Upper lobe of right lung (tissue), 1 donor: ENCODE measurements around the gene TBC1D12. TPM values are rescaled to one million over a fixed set of nuclear protein-coding genes. Genes with fewer than 3 reads are reported as not detected.

ENCODE experiments used
- ATAC-seq: fragments of 200-7000 bp; cut with Tn5 transposase; one replicate; pipeline ENCODE4 v1.9.1; 2020; ENCODE audit warnings: mild to moderate bottlenecking, moderate library complexity
- DNase-seq: peaks from one replicate; pipeline ENCODE4 v3.0.0-alpha.2; 2020
- H3K27ac ChIP-seq: fragments of 200-600 bp; one replicate; pipeline ENCODE4 v1.8.0; 2022
- H3K27me3 ChIP-seq: fragments of 200-600 bp; one replicate; pipeline ENCODE4 v1.8.0; 2022; ENCODE audit warnings: mild to moderate bottlenecking
- H3K36me3 ChIP-seq: fragments of 200-600 bp; one replicate; pipeline ENCODE4 v1.8.0; 2022
- H3K4me1 ChIP-seq: fragments of 200-600 bp; one replicate; pipeline ENCODE4 v1.8.0; 2022
- H3K4me3 ChIP-seq: fragments of 200-600 bp; one replicate; pipeline ENCODE4 v1.8.0; 2022; ENCODE audit warnings: mild to moderate bottlenecking
- H3K9me3 ChIP-seq: fragments of 200-600 bp; one replicate; pipeline ENCODE4 v1.8.0; 2022
- intact Hi-C: fragments of 100-400 bp; cut with DNase I; formaldehyde crosslinking; loops from one replicate; pipeline ENCODE4 v1.11.0; 2022
- total RNA-seq: library from RNA; stranded (reverse); fragmentation: NEBNext Ultra II Directional; extraction: Animal tissue kit (Norgen Biotek cat#: 25700); gene quantifications from one replicate; pipeline ENCODE4 v1.2.1, GENCODE V29; 2021
- TF ChIP-seq, protein P1 (sequence below): fragments of 200-600 bp; IDR thresholded peaks from one replicate; pipeline ENCODE4 v1.8.0; 2022; ENCODE audit warnings: antibody characterized with exemption
- donor health status: DM: no; HTN: yes; CAD: no; lungs with severe emphysema.

The TBC1D12 gene
- total RNA-seq, 1 donor from 2014 or later: 11.1 TPM

DNA sequence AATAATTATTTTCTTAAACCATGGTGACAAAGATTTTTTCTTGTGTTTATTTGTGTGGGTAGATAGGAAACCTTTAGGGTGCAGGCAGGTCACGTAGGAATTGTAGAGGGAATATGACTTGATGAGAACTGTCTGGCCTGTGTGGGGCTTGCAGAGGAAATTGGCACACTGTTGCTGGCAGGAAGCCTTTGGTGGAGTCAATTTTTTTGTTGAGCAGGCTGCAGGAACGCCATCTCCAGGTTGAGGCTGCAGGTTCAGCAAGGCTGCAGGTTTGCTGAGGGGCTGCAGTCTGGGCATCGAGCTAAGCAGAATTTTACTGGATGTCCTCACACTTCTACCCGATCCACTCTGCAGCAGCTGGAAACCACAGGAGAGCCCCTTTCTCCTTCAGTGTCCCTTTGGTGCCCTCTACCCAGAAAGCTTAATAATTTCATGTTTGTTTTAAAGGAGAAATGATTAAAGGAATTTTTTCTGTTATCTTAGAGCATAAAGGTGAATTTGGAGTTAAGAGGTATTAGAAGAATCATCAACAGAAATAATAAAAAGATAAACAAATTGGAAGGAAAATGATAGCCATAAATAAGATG is 37.0 kb downstream of the TBC1D12 start:
- no peak for DNase-seq
- Histone ChIP-seq H3K36me3 (no peaks in the 10 kb centered on the region), H3K27me3 (no peaks in the 10 kb centered on the region), H3K9me3 (peaks cover 6% of the 10 kb centered on the region), H3K4me3 (no peak overlapping the region), H3K27ac (no peak overlapping the region), H3K4me1 (no peaks in the 10 kb centered on the region)
- peak; percentile 25 for ATAC-seq
- TF ChIP-seq, protein P1, sequence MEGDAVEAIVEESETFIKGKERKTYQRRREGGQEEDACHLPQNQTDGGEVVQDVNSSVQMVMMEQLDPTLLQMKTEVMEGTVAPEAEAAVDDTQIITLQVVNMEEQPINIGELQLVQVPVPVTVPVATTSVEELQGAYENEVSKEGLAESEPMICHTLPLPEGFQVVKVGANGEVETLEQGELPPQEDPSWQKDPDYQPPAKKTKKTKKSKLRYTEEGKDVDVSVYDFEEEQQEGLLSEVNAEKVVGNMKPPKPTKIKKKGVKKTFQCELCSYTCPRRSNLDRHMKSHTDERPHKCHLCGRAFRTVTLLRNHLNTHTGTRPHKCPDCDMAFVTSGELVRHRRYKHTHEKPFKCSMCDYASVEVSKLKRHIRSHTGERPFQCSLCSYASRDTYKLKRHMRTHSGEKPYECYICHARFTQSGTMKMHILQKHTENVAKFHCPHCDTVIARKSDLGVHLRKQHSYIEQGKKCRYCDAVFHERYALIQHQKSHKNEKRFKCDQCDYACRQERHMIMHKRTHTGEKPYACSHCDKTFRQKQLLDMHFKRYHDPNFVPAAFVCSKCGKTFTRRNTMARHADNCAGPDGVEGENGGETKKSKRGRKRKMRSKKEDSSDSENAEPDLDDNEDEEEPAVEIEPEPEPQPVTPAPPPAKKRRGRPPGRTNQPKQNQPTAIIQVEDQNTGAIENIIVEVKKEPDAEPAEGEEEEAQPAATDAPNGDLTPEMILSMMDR: peak; percentile 5
- intact Hi-C loops: no loop called here

DNA sequence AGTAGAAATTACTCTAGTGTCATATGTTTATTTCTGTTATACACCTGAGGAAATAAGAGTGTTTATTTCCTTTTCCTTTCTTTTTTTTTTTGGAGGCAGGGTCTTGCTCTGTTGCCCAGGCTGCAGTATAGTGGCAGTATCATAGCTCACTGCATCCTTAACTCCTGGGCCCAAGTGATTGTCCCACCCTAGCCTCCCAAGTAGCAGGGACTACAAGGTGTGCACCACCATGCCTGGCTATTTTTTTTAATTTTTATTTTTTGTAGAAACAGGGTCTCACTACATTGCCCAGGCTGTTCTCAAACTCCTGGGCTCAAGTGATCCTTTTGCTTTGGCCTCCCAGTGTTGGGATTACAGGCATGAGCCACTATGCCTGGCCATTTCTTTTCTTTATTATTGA is 37.8 kb downstream of the TBC1D12 start:
- no peak overlapping the region for H3K4me3 ChIP-seq
- H3K27me3 ChIP-seq: no peaks in the 10 kb centered on the region
- H3K36me3 ChIP-seq: no peaks in the 10 kb centered on the region
- H3K27ac ChIP-seq: no peak overlapping the region
- intact Hi-C loops: no loop called here
- H3K9me3 ChIP-seq: peaks cover 6% of the 10 kb centered on the region
- TF ChIP-seq, protein P1: no peak
- H3K4me1 ChIP-seq: no peaks in the 10 kb centered on the region
- ATAC-seq (no peak), DNase-seq (no peak)

DNA sequence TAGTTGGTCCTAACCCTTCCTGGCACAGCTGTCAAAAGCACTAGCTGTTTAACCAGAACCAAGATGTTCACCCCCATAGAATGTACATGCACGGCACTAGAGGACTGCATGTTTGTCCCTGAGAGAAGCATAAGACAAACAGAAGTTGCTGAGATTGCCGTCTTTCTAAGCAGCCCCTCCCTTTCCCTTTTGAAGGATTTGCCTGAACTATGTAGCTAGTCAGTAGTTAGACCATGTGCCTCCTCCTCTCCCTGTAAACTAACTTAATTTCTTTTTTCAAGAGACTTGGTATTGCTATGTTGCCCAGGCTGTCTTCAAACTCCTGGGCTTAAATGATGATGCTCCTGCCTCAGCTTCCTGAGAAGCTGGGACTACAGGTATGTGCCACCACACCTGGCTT is 40.7 kb downstream of the TBC1D12 start:
- intact Hi-C loops: no loop called here

DNA sequence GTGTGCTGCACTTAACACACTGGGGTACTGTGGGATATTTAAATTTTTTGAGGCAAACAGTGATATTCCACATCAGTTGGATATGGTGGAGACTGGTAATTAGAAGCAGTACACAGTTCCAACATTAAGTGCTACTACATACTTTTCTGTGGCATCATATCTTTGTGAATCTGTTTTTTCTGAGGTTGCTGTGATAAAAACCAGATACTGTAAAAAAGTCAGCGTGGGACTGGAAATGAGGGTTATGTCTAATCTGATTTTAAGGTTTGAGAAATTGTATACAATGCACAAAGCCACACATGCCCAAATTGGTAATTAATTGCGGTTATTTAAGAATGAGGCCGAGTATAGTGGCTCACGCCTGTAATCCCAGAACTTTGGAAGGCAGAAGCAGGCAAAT is 41.2 kb downstream of the TBC1D12 start:
- H3K4me1 ChIP-seq: no peaks in the 10 kb centered on the region
- TF ChIP-seq, protein P1: no peak
- no peaks in the 10 kb centered on the region for H3K36me3 ChIP-seq
- H3K4me3 ChIP-seq: no peak overlapping the region
- no peak overlapping the region for H3K27ac ChIP-seq
- intact Hi-C loops: no loop called here
- H3K27me3 ChIP-seq: no peaks in the 10 kb centered on the region
- no peak for ATAC-seq
- DNase-seq: no peak
- no peaks in the 10 kb centered on the region for H3K9me3 ChIP-seq

More for the DNA sequence above, 40.7 kb downstream of the TBC1D12 start:
- TF ChIP-seq, protein P1: no peak
- DNase-seq (no peak), ATAC-seq (no peak)
- Histone ChIP-seq H3K4me3 (no peak overlapping the region), H3K27me3 (no peaks in the 10 kb centered on the region), H3K27ac (no peak overlapping the region), H3K36me3 (no peaks in the 10 kb centered on the region), H3K4me1 (no peaks in the 10 kb centered on the region), H3K9me3 (no peaks in the 10 kb centered on the region)

DNA sequence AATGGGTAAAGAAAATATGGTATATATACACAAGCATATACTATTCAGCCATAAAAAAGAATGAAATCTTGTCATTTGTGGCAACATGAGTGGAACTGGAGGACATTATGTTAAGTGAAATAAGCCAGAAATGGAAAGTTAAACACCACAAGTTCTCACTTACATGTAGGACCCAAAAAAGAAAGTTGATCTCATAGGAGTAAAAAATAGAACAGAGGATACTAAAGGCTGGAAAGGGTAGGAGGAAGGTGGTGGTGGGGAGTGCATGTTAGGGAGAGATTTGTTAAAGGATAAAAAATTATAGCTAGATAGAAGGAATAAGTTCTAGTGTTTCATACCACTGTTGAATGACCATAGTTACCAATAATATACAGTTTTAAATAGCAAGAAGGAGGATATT is 48.4 kb downstream of the TBC1D12 start:
- Histone ChIP-seq H3K27me3 (no peaks in the 10 kb centered on the region), H3K4me3 (no peak overlapping the region), H3K36me3 (no peaks in the 10 kb centered on the region), H3K4me1 (no peaks in the 10 kb centered on the region), H3K27ac (no peak overlapping the region), H3K9me3 (peaks cover 12% of the 10 kb centered on the region)
- DNase-seq (no peak), ATAC-seq (no peak)
- intact Hi-C loops: no loop called here
- TF ChIP-seq, protein P1: no peak
